Tibial artery (tissue), 4 donors: ENCODE results near the gene SH3GL3.

Experiments used
- DNase-seq, 2 donors: peaks; one replicate each; pipeline ENCODE4 v3.0.0-alpha.2; 2019
- H3K27ac ChIP-seq, 2 donors: fragments of 200-600 bp; sonication (generic) in 1 of 2; 1 replicate in 1 of 2; 2 replicates in 1 of 2; pipeline ENCODE4 v1.5.1; 2018 to 2019; ENCODE audit warnings: mild to moderate bottlenecking in 1 of 2
- H3K27me3 ChIP-seq, 2 donors: fragments of 200-600 bp; sonication (generic) in 1 of 2; one replicate each; pipeline versions ENCODE4 v1.5.1 to v1.6.0; 2016 to 2019
- H3K36me3 ChIP-seq, 3 donors: fragments of 200-600 bp; sonication (generic) in 2 of 3; one replicate each; pipeline ENCODE4 v1.5.1; 2016 to 2019; ENCODE audit warnings: mild to moderate bottlenecking in 2 of 3
- H3K4me1 ChIP-seq, 4 donors: fragments of 200-600 bp; sonication (generic) in 2 of 4; 1 replicate in 3 of 4; 2 replicates in 1 of 4; pipeline ENCODE4 v1.5.1; 2016 to 2019
- H3K4me3 ChIP-seq, 2 donors: fragments of 200-600 bp; sonication (generic) in 1 of 2; 1 replicate in 1 of 2; 2 replicates in 1 of 2; pipeline ENCODE4 v1.5.1; 2018 to 2019; ENCODE audit warnings: mild to moderate bottlenecking in 2 of 2
- H3K9me3 ChIP-seq, 3 donors: fragments of 200-600 bp; sonication (generic) in 1 of 3; one replicate each; pipeline ENCODE4 v1.5.1; 2016 to 2019
- CTCF ChIP-seq, 2 experiments: fragments of 200-600 bp in 1 of 2; fragments of 450-650 bp in 1 of 2; IDR thresholded peaks; one replicate each; pipeline ENCODE4 v1.5.1; 2017 to 2019; ENCODE audit warnings: antibody characterized with exemption in 2 of 2, mild to moderate bottlenecking in 1 of 2, moderate library complexity in 1 of 2
- intact Hi-C: fragments of 100-400 bp; cut with DNase I; formaldehyde crosslinking; loops from one replicate; pipeline ENCODE4 v1.15.0; 2023; ENCODE audit warnings: low total_unique reads

The SH3GL3 gene

GRCh38 chr15:83554558-83554957, 107.4 kb downstream of the SH3GL3 start:
- intact Hi-C loops, result no loop called here
- H3K4me1 ChIP-seq, result no peaks in the 10 kb centered on the region
- no peak overlapping the region for H3K27ac ChIP-seq
- no peaks in the 10 kb centered on the region for H3K27me3 ChIP-seq
- no peak overlapping the region for H3K4me3 ChIP-seq
- H3K9me3 ChIP-seq, result no peaks in the 10 kb centered on the region
- TF ChIP-seq CTCF (IDR thresholded peaks at IDR 0.05), result no peak
- no peaks in the 10 kb centered on the region for H3K36me3 ChIP-seq
- DNase-seq, result no peak

GRCh38 chr15:83555383-83555782, 108.2 kb downstream of the SH3GL3 start:
- DNase-seq, result no peak
- H3K4me3 ChIP-seq, result no peak overlapping the region
- no peak overlapping the region for H3K27ac ChIP-seq
- H3K4me1 ChIP-seq, result no peaks in the 10 kb centered on the region
- H3K27me3 ChIP-seq, result no peaks in the 10 kb centered on the region
- intact Hi-C loops, result no loop called here
- no peak for TF ChIP-seq CTCF (IDR thresholded peaks at IDR 0.05)
- H3K9me3 ChIP-seq, result no peaks in the 10 kb centered on the region
- no peaks in the 10 kb centered on the region for H3K36me3 ChIP-seq

GRCh38 chr15:83556068-83556467, 108.9 kb downstream of the SH3GL3 start:
- TF ChIP-seq CTCF (IDR thresholded peaks at IDR 0.05), result no peak
- no peak for DNase-seq
- Histone ChIP-seq H3K9me3 (no peaks in the 10 kb centered on the region), H3K27me3 (no peaks in the 10 kb centered on the region), H3K4me3 (no peak overlapping the region), H3K27ac (no peak overlapping the region), H3K36me3 (no peaks in the 10 kb centered on the region), H3K4me1 (no peaks in the 10 kb centered on the region)
- intact Hi-C loops, result loop anchor here (2.0 kb wide), 1 partner anchor 117 kb away; no protein-coding TSS in a partner anchor

- Histone ChIP-seq H3K9me3 (no peaks in the 10 kb centered on the region), H3K27ac (no peak overlapping the region), H3K36me3 (no peaks in the 10 kb centered on the region), H3K4me3 (no peak overlapping the region), H3K27me3 (no peaks in the 10 kb centered on the region), H3K4me1 (no peaks in the 10 kb centered on the region)
- no peak for DNase-seq
- intact Hi-C loops, result loop anchor here (2.0 kb wide), 1 partner anchor 118 kb away; no protein-coding TSS in a partner anchor
- TF ChIP-seq CTCF (IDR thresholded peaks at IDR 0.05), result no peak
Measured at GRCh38 chr15:83556754-83557153, 109.6 kb downstream of the SH3GL3 start.

- no peak overlapping the region for H3K27ac ChIP-seq
- H3K4me3 ChIP-seq, result no peak overlapping the region
- H3K36me3 ChIP-seq, result no peaks in the 10 kb centered on the region
- H3K4me1 ChIP-seq, result no peaks in the 10 kb centered on the region
- intact Hi-C loops, result loop anchor here (2.0 kb wide), 1 partner anchor 113 kb away; no protein-coding TSS in a partner anchor
- no peak for TF ChIP-seq CTCF (IDR thresholded peaks at IDR 0.05)
- no peak for DNase-seq
- H3K27me3 ChIP-seq, result no peaks in the 10 kb centered on the region
- H3K9me3 ChIP-seq, result no peaks in the 10 kb centered on the region
Measured at GRCh38 chr15:83558146-83558545, 111.0 kb downstream of the SH3GL3 start.
